ENCODE data around the gene FAM174B. TPM values are rescaled to one million over a fixed set of nuclear protein-coding genes. Genes with fewer than 3 reads are reported as not detected.

Gene FAM174B
- total RNA-seq, 6 donors from 2014 or later: 54.5 to 109 (median 67.5) TPM

- no peak for ATAC-seq (ENCODE audit: low FRiP score in 2 of 2)
- H3K27me3 ChIP-seq: no peaks in the 10 kb centered on the region
- no peak overlapping the region for H3K27ac ChIP-seq
- H3K36me3 ChIP-seq: peaks cover 0 to 3% (median 0%) of the 10 kb centered on the region in 4 donors
- no peaks in the 10 kb centered on the region for H3K9me3 ChIP-seq
- no peak overlapping the region for H3K4me3 ChIP-seq
- 88 to 96% methylated on average over 6 of the region's 6 CpGs for WGBS, 2 donors
- no peak for TF ChIP-seq POLR2A (IDR thresholded peaks at IDR 0.05)
- TF ChIP-seq CTCF (IDR thresholded peaks at IDR 0.05): no peak
- TF ChIP-seq EP300 (IDR thresholded peaks at IDR 0.05): no peak
- TF ChIP-seq POLR2AphosphoS5 (IDR thresholded peaks at IDR 0.05): no peak
- DNase-seq: no peak
- peaks cover 0 to 31% (median 15%) of the 10 kb centered on the region in 4 donors for H3K4me1 ChIP-seq
Observed at GRCh38 chr15:92633418-92633817, 22.2 kb downstream of the FAM174B start.

GRCh38 chr15:92633001-92633400 lies 22.6 kb downstream of the FAM174B start:
- ATAC-seq (ENCODE audit: low FRiP score in 2 of 2): no peak
- 89 to 96% methylated on average over 8 of the region's 8 CpGs for WGBS, 2 donors
- Histone ChIP-seq H3K36me3 (peaks cover 0 to 3% (median 0%) of the 10 kb centered on the region in 4 donors), H3K9me3 (no peaks in the 10 kb centered on the region), H3K27me3 (no peaks in the 10 kb centered on the region), H3K27ac (no peak overlapping the region), H3K4me3 (no peak overlapping the region), H3K4me1 (peaks cover 0 to 27% (median 14%) of the 10 kb centered on the region in 4 donors)
- DNase-seq: no peak
- TF ChIP-seq POLR2AphosphoS5 (IDR thresholded peaks at IDR 0.05) (no peak), POLR2A (IDR thresholded peaks at IDR 0.05) (no peak), EP300 (IDR thresholded peaks at IDR 0.05) (no peak), CTCF (IDR thresholded peaks at IDR 0.05) (no peak)

GRCh38 chr15:92631721-92632120 lies 23.9 kb downstream of the FAM174B start:
- Histone ChIP-seq H3K4me1 (peaks cover 0 to 15% (median 11%) of the 10 kb centered on the region in 4 donors), H3K36me3 (peaks cover 0 to 3% (median 0%) of the 10 kb centered on the region in 4 donors), H3K9me3 (no peaks in the 10 kb centered on the region), H3K27ac (no peak overlapping the region), H3K4me3 (no peak overlapping the region), H3K27me3 (no peaks in the 10 kb centered on the region)
- ATAC-seq (ENCODE audit: low FRiP score in 2 of 2): no peak
- TF ChIP-seq CTCF (IDR thresholded peaks at IDR 0.05) (no peak), POLR2AphosphoS5 (IDR thresholded peaks at IDR 0.05) (no peak), POLR2A (IDR thresholded peaks at IDR 0.05) (no peak)
- WGBS, 2 donors: 85 to 87% methylated on average over 11 of the region's 11 CpGs
- no peak for DNase-seq

- no peak overlapping the region for H3K27ac ChIP-seq
- DNase-seq: no peak
Observed at GRCh38 chr15:92629975-92630626, 25.5 kb downstream of the FAM174B start.

More at GRCh38 chr15:92629975-92630626, 25.5 kb downstream of the FAM174B start:
- Histone ChIP-seq H3K27me3 (no peaks in the 10 kb centered on the region), H3K36me3 (peaks cover 0 to 3% (median 0%) of the 10 kb centered on the region in 4 donors), H3K9me3 (no peaks in the 10 kb centered on the region), H3K4me3 (no peak overlapping the region), H3K4me1 (peaks cover under 1 to 4% (median 2%) of the 10 kb centered on the region in 4 donors)
- TF ChIP-seq POLR2A (IDR thresholded peaks at IDR 0.05): no peak
- TF ChIP-seq EP300 (IDR thresholded peaks at IDR 0.05): no peak
- TF ChIP-seq POLR2AphosphoS5 (IDR thresholded peaks at IDR 0.05): no peak
- no peak for TF ChIP-seq CTCF (IDR thresholded peaks at IDR 0.05)
- WGBS, 2 donors: 82 to 85% methylated on average over 11 of the region's 11 CpGs
- ATAC-seq (ENCODE audit: low FRiP score in 2 of 2): no peak
